HuH-7 (cell line): ENCODE measurements around the gene UFC1.
"Not testable (repeated sequence)": the region's sequence is repeated elsewhere in the genome, so short reads cannot be mapped to it uniquely, and the experiment has no call there.

Source experiments
- DNase-seq: peaks from one replicate; pipeline ENCODE4 v3.0.0; 2011; ENCODE audit warnings: low spot score

Gene UFC1

DNA sequence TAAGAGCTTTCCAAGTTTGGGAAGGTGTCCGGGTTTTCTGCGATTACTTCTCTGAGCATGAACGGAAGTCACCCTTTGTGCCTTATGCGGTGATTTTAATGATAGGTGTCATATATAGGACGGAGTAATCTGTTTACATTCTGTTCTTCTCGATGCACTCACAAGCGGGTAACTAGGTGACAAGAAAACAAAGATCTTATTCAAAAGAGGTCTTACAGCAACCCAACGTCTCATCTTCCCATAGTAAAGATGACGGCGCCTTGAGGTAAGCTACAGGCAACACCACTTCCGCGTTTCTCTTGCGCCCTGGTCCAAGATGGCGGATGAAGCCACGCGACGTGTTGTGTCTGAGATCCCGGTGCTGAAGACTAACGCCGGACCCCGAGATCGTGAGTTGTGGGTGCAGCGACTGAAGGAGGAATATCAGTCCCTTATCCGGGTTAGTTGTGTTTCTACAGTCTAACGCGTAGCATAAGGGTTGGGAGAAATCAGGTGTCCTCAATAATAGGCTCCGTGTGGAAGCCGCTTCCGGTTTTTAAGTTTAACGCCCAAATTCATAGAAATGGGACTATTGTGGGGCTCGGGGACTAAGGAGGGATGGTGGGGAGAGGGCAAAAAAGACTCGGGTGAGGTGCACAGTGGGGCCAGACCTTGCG, at the start of gene UFC1:
TSS of gene UFC1 (plus strand) at position 297 of the 656 bp plus-strand sequence. CDS start at position 317, 20 bp downstream.
- peak; percentile 80 for DNase-seq

DNA sequence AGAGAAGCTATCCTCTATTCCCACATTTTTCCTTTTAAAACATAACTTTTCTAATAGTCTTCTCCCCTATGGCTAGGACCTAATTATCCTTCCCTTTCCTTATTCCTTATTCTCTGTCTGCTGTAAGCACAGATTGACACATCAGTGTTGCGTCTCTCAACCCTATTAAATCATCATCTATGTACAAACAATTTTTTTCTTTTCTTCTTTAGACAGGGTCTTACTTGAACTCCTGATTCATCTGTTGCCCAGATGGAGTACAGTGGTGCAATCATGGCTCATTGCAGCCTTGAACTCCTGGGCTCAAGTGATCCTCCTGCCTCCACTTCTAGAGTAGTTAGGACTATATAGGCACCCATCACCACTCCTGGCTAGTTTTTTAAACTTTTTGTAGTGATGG, 47.3 kb upstream of the UFC1 start:
- no peak for DNase-seq

DNA sequence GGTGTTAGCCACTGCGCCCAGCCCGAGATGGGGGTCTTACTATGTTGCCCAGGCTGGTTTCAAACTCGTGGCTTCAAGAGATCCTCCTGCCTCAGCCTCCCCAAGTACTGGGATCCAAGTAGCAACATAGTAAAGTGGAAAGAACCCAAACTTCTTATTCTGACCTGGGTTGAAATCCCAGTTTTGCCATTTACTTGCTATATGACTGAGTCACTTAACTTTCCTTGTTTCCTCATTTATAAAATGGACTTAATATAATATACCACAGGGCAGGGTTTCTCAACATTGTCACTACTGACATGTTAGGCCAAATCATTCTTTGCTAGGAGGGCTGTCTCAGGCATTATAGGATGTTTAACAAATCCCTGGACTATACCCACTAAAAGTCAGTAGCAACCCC, 42.7 kb upstream of the UFC1 start:
- DNase-seq, result no peak

DNA sequence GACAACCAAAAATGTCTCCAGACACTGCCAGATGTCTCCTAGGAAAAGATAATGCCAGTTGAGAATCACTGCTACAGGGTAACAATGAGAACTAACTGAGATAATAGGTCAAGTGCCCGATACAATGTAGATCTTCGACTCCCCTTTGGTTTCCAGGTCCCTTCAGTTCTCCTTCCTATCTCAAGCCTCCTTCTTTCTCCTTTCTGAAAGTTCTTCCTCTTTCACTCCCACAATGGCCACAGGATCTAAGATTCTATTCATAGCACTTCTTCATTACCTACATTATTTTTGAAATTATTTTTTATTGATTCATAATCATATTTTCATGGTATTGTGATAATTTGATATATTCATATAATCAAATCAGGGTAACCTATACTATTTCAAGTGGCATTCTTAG, 42.3 kb upstream of the UFC1 start:
- no peak for DNase-seq

DNA sequence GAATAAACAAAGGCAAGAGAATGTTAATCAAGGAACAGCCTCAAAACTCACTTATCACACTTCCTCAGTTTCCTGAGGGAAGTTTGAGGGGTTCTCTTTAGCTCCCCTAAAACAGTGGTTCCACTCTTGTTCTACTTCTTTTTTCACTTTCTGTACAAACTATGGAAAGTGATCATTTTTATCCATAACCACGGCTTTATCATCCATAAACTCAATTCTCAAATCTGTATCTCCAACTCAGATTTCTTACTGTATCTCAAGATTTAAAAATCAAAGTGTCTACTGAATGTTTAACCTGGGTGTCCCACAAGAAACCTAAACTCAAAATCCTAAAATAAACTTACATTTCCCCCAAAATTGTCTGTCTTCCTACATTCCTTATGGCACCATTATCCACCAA, 39.9 kb upstream of the UFC1 start:
- no peak for DNase-seq

DNA sequence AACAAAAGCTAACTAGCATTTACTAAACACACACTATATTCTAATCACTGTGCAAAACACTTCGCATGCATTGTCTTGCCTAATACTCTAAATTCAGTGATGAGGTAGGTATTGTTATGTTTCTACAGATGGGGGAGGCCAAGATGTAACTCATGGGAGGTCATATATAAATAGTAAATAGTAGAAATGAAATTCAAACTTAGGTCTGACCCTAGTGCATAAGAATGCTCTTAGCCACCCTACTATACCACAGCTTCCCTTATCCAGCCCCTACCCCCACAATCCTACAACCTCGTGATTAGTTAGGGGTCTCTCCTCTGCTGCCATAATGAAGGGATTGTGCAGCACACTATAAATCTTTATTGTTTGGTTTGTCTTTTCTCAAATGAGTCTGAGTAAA, 39.2 kb upstream of the UFC1 start:
- no peak for DNase-seq

DNA sequence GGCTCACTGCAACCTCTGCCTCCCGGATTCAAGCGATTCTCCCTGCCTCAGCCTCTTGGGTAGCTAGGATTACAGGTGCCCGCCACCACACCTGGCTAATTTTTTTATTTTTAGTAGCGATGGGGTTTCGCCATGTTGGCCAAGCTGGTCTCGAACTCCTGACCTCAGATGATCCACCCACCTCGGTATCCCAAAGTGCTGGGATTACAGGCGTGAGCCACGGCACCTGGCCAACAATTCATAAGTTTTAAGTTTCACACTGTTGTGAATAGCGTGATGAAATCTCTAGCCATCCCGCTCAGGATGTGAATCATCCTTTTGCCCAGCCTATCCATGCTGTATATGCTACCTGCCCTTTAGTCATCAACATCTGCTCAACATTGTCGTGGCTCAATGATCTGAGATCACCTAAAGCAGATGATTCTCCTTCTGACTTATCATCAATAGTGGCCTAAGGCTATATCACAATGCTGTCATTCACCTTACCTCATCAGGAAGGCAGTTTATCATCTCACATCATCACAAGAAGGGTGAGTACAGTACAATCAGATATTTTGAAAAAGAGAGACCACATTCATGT, 38.6 kb upstream of the UFC1 start:
- no peak for DNase-seq

DNA sequence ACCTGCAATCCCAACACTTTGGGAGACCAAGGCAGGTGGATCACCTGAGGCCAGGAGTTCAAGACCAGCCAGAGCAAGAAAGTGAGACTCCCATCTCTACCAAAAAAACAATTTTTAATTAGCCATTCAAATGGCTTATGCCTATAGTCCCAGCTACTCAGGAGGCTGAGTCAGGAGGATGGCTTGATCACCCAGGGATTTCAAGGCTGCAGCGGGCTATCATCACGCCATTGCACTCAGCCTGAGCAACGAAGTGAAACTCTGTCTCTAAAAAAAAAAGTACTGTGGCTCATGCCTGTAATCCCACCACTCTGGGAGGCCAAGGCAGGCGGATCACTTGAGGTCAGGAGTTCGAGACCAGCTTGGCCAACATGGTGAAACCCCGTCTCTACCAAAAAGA, 37.8 kb upstream of the UFC1 start:
- not testable (repeated sequence) for DNase-seq

DNA sequence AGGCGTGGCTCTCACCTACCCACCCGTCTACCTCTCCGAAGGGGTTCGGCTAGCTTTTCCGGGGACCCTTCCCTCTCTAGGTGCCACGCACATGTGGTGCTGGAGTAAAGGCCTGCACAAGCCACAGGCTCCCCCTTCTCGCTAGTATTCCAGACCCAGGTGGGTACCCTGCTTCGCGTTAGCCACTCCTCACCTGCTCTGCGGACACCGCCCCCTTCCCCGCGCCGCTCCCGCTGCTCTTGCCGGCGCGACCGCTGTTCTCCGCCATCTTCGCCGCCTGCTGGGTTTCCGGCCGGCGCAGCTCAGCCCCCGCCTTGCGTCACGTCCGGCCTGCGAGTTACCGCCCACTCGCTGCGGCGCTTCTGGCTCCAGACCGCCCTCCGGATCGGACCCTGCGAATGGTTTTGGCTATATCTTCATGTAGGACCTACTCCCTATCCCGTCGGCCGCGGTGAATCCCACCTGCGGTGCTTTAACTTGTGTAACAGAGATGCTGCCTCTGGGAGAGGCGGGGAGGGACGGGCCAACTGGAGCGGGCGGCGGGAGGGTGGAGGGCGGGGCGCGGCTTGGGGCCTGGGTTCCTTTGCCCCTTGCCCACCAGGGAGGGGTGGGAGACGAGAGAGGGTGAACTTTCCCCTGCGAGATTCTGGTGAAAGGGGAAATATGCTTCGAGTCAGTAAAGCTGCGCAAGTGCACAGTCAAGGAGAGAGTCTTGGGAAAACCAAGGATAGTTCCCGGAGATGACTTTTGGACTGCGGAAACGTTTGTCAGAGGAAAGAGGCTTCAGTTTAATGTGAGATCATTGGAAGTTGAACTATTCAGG, 35.8 kb upstream of the UFC1 start, which contains the start of the genes NIT1 and PFDN2:
TSS of gene NIT1 (plus strand) at position 347 of the 823 bp plus-strand sequence. CDS start at position 419, 72 bp downstream.
TSS of gene PFDN2 (minus strand) at position 279 of the 823 bp plus-strand sequence. CDS start at position 268, 11 bp downstream.
- DNase-seq, result peak; percentile 80

DNA sequence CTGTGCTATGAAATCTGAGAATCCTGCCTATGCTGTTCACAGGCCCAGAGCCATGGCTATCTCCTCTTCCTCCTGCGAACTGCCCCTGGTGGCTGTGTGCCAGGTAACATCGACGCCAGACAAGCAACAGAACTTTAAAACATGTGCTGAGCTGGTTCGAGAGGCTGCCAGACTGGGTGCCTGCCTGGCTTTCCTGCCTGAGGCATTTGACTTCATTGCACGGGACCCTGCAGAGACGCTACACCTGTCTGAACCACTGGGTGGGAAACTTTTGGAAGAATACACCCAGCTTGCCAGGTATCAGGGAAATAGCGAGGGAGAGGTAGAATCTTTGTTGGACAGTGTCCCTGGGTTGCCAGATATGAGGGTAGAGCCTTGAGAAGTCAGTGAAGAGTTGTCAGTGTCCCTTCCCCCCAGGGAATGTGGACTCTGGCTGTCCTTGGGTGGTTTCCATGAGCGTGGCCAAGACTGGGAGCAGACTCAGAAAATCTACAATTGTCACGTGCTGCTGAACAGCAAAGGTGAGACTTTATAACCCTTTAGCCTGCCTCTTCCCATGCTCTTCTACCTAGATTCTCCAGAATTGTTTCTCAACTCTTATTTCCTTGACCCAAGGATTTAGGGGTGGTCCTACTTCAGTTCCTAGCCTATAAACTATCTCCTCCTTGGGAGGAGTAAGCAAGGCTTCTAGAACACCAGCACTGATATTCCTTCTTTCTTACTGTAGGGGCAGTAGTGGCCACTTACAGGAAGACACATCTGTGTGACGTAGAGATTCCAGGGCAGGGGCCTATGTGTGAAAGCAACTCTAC, 34.5 kb upstream of the UFC1 start:
- no peak for DNase-seq

DNA sequence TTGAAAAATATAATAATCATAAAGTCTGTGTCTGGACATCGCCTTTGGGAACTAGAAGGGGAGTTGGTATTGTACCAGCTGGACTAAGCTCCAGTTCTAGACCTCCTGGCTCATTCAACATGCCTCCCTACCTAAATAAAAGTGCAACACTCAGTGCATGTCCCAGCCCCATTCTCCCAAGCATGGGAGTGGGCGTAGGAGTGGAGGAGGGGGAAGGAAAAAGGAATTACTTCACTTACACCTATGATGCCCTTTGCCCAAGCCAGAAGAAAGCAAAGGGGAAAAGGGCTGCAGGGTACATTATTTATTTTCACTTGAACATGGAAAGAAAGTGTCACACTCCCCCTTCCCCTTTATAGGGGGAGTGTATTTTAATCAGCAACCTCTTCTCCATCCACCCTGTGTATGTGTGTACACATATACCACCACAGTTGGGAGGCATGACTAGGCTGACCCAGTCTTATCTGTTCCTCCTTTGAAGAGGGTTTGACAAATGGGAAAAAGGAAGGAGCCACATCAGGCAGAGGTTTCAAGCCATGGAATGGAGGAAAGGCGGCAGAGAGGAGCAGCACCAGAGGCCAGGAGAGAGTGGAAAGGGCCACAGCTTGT, 32.6 kb upstream of the UFC1 start:
- no peak for DNase-seq

DNA sequence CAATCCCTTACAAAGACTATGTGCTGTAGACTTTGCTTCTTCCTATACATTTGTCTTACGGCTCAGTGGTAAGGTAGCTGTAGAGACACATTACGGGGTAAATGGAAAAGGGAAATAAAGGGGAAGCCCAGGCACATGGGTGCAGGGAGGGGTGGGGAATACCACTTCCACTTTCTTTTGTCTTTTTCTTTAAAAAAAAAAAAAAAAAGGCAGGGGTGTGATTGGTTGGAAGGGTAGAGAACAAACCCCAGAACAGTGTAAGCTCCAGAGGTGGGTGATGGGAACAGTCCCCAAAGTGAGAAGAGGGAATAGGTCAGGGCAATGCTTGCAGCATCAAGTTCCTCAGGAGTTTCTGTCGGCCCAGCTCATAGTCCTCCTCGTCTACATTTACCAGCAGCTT, 31.9 kb upstream of the UFC1 start:
- DNase-seq, result no peak

DNA sequence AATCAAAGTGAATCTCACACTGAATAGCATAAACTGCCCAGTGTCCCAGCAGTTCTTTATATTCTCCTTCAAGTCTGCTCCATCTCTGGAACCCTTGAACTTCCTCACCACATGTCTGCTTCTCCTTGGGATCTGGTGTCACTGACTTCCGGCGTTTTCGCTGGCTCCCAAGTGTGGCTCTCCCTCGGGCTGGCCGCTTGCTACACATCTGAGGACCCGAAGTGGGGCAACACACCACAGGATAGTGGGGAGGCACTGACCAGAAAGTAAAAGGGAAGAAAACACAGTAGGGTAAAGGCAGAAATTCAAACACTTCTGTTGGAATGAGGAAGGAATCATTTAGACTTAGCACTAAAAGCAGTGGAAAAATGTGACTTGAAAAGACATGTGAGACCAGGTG, 30.8 kb upstream of the UFC1 start:
- no peak for DNase-seq

DNA sequence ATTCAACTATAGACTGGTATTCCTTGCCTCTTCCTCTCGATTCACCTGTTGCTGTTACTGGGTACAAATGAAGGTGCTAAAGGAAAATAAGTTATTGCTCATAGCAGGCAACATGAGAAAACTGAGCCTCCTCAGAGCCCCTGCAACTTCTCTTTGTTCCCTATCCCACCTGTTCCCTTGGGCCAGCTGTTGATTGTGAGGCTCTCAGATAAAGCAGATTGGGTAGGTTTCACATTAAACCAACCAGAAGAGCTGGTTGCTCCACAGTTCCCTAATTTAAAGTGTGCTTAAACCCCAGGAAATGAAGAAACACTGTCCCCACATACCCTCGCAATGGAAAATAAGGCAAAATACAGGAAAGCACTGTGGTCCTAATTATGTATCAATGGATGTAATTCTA, 26.1 kb upstream of the UFC1 start:
- DNase-seq, result no peak

DNA sequence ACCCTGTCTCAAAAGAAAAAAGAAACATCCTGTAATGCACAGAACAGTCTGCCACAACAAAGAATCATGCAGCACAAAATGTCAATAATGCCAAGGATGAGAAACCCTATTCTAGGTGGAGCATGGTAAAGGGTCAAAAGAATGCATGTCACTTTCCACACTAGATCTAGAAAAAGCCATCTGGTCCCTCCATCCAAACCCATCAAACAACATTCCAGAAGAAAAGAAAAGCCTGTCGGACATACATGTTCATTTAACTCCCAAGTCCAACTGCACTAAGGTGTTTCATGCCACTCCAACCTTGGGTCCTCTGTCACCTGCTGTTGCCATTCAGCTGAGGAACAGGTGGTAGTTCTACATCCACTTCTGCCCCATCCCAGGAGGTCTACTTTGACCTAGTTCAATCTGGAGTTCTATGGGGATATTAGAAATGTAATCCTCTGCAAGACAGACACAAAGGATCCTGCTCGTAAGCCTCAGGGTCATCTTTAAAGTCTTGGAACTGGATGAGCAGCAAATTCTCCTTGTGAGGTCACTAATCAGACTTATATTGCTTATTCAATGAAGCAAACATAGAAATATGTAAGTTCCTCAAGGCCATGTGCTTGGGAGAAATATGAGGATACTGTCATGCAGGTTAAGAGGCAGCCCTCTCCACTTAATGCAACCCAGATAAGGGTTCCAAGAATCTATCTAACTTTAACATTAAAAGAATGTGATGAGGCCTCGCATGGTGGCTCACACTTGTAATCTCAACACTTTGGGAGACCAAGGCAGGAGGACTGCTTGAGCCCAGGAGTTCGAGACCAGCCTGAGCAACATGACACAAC, 25.0 kb upstream of the UFC1 start:
- DNase-seq, result no peak

DNA sequence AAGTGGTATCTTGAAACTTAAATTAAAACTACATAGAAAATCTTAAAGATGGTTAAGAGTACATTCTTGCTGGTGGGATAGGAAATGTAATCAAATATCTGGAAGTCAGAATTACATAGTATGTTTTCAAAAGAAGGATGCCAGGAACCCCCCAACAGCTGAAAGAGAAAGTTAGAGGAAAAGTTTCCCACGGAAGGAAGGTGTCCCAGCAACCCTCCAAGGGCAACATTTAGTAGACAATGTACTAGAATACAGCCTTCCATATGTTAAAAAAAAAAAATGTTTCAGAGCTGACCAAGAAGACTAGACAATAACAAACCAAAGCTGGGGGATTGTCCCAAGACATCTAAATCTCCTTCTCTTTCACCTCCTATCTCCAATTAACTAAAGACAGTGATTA, 23.5 kb upstream of the UFC1 start:
- DNase-seq, result no peak

DNA sequence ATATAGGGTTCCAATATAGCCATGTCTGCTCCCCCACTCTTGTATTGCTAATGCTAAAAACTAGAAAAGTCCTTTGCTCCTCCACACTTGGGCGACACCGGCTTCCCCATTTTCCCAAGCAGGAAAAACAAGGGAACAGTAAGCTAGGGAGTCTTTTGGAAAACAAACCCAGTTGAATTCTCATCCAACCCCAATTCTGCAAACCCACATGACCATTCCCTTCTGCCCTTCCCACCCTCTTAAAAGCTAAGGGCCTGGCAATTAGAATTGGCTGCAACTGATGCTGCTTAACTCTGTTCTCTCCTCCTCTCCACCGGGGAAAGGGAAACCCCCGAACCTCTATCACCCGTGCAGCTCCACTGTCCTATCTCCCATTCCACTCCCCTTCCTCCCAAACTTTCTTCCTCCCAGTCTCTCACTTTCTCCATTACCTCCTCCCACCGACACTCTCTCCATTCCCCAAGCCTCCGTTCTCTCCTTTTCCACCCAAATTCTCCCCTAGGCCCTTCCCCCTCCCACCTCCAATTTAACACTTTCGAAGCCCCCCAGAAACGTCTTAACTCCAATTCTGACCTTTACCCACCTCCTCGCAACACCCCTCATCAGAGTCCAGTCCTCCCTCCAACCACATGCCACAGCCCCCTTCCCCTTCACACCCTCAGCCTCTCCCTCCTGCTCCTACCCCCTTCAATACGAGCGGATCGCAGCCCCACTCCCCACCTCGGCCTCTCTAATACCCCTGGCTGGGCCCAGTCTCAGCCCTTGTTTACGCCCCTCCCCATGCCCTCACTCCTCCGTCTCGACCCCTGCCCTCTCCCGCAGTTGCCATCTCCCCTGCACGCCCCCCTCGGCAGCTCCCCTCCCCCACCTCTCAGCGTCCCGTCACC, 22.0 kb upstream of the UFC1 start:
- no peak for DNase-seq

DNA sequence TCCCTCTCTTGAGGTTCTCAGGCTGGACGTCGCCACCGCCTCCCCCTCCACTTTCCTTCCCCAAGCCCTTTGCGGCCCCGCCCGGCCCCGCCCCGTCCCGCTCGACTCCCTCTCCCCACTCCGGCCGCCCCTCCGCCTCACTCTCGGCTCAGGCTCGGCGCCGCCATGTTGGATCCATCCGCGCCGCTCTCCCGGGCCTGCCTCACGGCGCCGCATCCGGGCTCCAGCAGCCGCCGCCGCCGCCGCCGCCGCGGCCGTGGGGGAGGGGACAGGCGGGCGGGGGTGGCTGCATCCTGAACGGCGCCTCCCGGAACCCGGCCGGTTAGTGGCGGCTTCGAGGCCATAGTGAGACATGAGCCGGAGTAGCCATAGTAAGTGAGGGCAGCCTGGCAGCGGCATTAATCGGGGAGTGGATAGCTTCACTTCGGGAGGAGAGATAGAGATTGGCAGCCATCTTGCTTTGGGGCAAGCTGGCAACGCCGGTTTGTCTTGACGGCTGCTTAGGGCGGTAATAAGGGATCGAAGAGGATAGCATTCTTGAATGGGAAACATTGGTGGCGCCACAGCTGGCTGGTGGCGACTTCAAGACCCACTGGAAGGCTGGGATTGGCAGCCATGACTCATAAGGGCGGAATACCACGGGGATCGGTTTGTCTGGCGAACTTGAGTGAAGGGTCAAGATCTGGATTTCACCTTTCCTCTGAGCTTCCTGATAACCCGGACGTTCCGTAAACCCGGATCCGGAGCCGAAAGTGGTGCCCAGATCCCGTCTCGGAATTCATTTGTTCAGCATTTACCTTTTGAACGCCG, 21.2 kb upstream of the UFC1 start, which contains the start of gene DEDD:
TSS of gene DEDD (minus strand) at position 258 of the 810 bp plus-strand sequence. CDS start 8,205 bp downstream, outside the sequence.
- DNase-seq, result peak; percentile 85
